Measurements from ENCODE around the gene COG5. TPM values are rescaled to one million over a fixed set of nuclear protein-coding genes. Genes with fewer than 3 reads are reported as not detected.

The COG5 gene
- total and polyA plus RNA-seq, 2 of the 4 experiments (the other 2 are of a cell fraction): 18.5 to 27.4 TPM

DNA sequence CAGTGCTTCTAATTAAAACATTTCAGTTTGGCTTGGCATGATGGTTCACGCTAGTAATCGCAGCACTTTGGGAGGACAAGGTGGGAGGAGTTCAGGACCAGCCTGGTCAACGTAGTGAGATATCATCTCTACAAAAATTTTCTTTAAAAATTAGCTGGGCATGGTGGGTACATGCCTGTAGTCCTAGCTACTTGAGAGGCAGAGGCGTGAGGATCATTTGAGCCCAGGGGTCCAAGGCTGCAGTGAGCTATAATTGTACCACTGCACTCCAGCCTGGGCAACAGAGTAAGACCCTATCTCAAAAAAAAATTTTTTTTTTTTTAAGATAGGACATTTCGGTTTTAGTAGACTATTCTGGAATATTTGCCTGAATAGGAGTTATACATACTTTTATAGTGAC lies 382.5 kb downstream of the COG5 start:
- peak overlapping the region; percentile 41; the same call in 1 of the 2 replicates for H3K27ac ChIP-seq (ENCODE audit: insufficient read depth, low read length)
- no peak overlapping the region for H3K9ac ChIP-seq (ENCODE audit: low read depth, low read length)
- H3K18ac ChIP-seq (ENCODE audit: low read depth, low read length): peak overlapping the region; percentile 53; the same call in 1 of the 2 replicates
- DNase-seq (no peak), ATAC-seq (ENCODE audit: low read depth) (no peak)
- 0 out of 2 replicates have a peak overlapping the region, but pooled peaks have one; percentile 56 for H4K5ac ChIP-seq (ENCODE audit: low read depth, low read length)
- ChIA-PET POLR2A (ENCODE audit: unreplicated experiment) (interaction anchor here (1.0 kb wide), 1 partner anchor 11 kb away, joined by 8 read pairs; no protein-coding TSS in a partner anchor), CTCF (interaction anchor here (0.7 kb wide), 2 partner anchors 394 to 413 kb away, joined by 3 read pairs; no protein-coding TSS in a partner anchor)
- H3K56ac ChIP-seq (ENCODE audit: extremely low read depth, insufficient read depth, low read length): no peak overlapping the region
- H3K79me1 ChIP-seq (ENCODE audit: low read depth in 1 of 2, low read length in 2 of 2): peaks cover 10 to 38% of the 10 kb centered on the region in 2 experiments
- no peak overlapping the region for H3K23ac ChIP-seq (ENCODE audit: low read depth, low read length)
- no peaks in the 10 kb centered on the region for H3K9me3 ChIP-seq (ENCODE audit: control insufficient read depth, insufficient read depth, low read length)
- H3K9me1 ChIP-seq (ENCODE audit: insufficient read depth, low read length): peaks cover 12% of the 10 kb centered on the region
- no peak overlapping the region for H3K4ac ChIP-seq (ENCODE audit: low read depth, low read length)
- WGBS, 2 experiments (ENCODE audit: extremely low coverage in 2 of 2, insufficient read length in 1 of 2): no CpG with 5 or more reads among the region's 5 CpGs
- H2AK9ac ChIP-seq (replicated peaks; ENCODE audit: low read depth, low read length, poor library complexity): no peak overlapping the region
- intact Hi-C loops (cut with micrococcal nuclease): no loop called here
- BruUV-seq (replicated peaks): no TSS peak
- no peak overlapping the region for H2AFZ ChIP-seq (replicated peaks; ENCODE audit: low read length, poor library complexity)
- no peak overlapping the region for H2BK120ac ChIP-seq (ENCODE audit: low read depth, low read length)
- H2BK20ac ChIP-seq (ENCODE audit: low read depth, low read length): no peak overlapping the region
- dilution Hi-C loops (cut with HindIII; ENCODE audit: low sequenced_read_pairs, unreplicated experiment): no loop called here
- no peak overlapping the region for H4K8ac ChIP-seq (ENCODE audit: low read depth in 2 of 2, low read length in 2 of 2)
- in situ Hi-C loops (cut with MboI; ENCODE audit: low sequenced_read_pairs): no loop called here
- peaks cover 17% of the 10 kb centered on the region for H4K20me1 ChIP-seq (ENCODE audit: insufficient read depth, low read length)
- H2BK5ac ChIP-seq (ENCODE audit: low read depth, low read length, poor library complexity, severe bottlenecking): no peak overlapping the region
- H3K4me2 ChIP-seq (ENCODE audit: low read depth, low read length): no peak overlapping the region; the same call in 1 of the 2 replicates
- no peak for TF ChIP-seq NFE2L2 (IDR thresholded peaks at IDR 0.05; ENCODE audit: low read depth, low read length)
- peaks cover 3% of the 10 kb centered on the region for H3K36me3 ChIP-seq (ENCODE audit: control insufficient read depth, insufficient read depth, low read length)
- H2BK15ac ChIP-seq (ENCODE audit: low read depth, low read length): no peak overlapping the region
- H3K27me3 ChIP-seq (ENCODE audit: control insufficient read depth, insufficient read depth, low read length): no peaks in the 10 kb centered on the region
- H3K4me1 ChIP-seq (ENCODE audit: control insufficient read depth, insufficient read depth, low read length): peaks cover 14% of the 10 kb centered on the region
- no peak overlapping the region for H4K91ac ChIP-seq (ENCODE audit: insufficient read depth, low read depth, low read length)
- no peak overlapping the region for H3K4me3 ChIP-seq (ENCODE audit: insufficient read depth, low read depth, low read length)
- H2AK5ac ChIP-seq (ENCODE audit: low read depth, low read length): 0 out of 2 replicates have a peak overlapping the region, but pooled peaks have one; percentile 20
- H3K14ac ChIP-seq (replicated peaks; ENCODE audit: low read depth, low read length): 0 out of 2 replicates have a peak overlapping the region, but pooled peaks have one; percentile 36

Measured in IMR-90 (cell line).